Measurements from ENCODE around the gene SLC5A6. TPM values are rescaled to one million over a fixed set of nuclear protein-coding genes. Genes with fewer than 3 reads are reported as not detected.

Gene SLC5A6
- total RNA-seq, 2 experiments from 2014 or later = 34.9 to 37.7 TPM

DNA sequence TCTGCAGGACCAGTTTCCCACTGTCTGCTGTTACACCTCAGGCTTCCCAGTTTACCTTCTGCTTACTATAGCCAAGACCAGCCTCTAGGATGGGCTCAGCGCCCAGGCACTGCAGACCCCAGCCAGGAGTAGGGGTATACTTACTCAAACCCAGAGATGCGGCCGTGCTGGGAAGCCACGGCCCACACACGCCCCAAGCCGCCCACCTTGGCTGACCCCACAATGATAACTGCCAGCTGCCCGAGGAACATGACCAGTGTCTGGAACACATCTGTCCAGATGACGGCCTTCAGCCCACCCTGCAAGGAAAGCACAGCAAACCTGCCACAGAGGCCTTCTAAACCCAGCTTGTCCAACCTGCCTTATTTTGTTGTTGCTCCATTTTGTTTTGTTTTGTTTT lies 6.9 kb downstream of the SLC5A6 start:
- ATAC-seq = no peak
- CTCF ChIA-PET = interaction anchor here (1.1 kb wide), 1 partner anchor 74 kb away, joined by 3 read pairs; no protein-coding TSS in a partner anchor

DNA sequence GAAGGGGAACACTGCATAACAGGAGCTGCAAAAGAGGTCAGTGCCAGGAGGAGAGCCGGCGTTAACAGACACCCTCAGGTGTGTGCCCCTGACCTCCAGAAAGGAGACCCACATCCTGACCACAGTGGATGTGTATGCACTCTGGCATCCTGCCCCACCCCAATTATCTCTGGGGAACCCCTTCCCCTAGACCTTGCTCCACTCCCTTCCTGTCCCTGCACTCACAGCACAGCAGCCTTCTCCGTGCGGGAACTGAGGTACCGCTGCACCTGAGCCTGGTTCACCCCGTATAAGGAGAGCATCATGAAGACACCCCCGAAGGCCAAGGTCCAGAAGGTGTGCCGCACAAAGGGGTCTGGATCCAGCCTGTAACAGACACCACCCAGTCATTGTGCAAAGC lies 7.5 kb downstream of the SLC5A6 start:
- intact Hi-C loops (cut with micrococcal nuclease) = no loop called here
- Mint-ChIP-seq H3K9me3 (no peaks in the 10 kb centered on the region), H3K27ac (no peak overlapping the region), H3K4me3 (no peak overlapping the region), H3K27me3 (no peaks in the 10 kb centered on the region), H3K36me3 (ENCODE audit: low read depth) (peaks cover 38% of the 10 kb centered on the region), H3K4me1 (ENCODE audit: low read depth) (peaks cover 13% of the 10 kb centered on the region)
- TF ChIP-seq, protein P1, sequence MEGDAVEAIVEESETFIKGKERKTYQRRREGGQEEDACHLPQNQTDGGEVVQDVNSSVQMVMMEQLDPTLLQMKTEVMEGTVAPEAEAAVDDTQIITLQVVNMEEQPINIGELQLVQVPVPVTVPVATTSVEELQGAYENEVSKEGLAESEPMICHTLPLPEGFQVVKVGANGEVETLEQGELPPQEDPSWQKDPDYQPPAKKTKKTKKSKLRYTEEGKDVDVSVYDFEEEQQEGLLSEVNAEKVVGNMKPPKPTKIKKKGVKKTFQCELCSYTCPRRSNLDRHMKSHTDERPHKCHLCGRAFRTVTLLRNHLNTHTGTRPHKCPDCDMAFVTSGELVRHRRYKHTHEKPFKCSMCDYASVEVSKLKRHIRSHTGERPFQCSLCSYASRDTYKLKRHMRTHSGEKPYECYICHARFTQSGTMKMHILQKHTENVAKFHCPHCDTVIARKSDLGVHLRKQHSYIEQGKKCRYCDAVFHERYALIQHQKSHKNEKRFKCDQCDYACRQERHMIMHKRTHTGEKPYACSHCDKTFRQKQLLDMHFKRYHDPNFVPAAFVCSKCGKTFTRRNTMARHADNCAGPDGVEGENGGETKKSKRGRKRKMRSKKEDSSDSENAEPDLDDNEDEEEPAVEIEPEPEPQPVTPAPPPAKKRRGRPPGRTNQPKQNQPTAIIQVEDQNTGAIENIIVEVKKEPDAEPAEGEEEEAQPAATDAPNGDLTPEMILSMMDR (IDR thresholded peaks at IDR 0.05) = no peak
- POLR2A ChIA-PET = interaction anchor here (0.6 to 1.1 kb wide), 2 partner anchors 19 to 776 kb away, joined by 3 read pairs; no protein-coding TSS in a partner anchor
- ATAC-seq (no peak), DNase-seq (no peak)
- CTCF ChIA-PET = no interaction called here

More for the DNA sequence above, 6.9 kb downstream of the SLC5A6 start:
- POLR2A ChIA-PET = no interaction called here
- intact Hi-C loops (cut with micrococcal nuclease) = no loop called here
- H3K4me3 Mint-ChIP-seq = no peak overlapping the region
- H3K9me3 Mint-ChIP-seq = no peaks in the 10 kb centered on the region
- H3K27ac Mint-ChIP-seq = no peak overlapping the region
- H3K36me3 Mint-ChIP-seq (ENCODE audit: low read depth) = peaks cover 42% of the 10 kb centered on the region
- H3K27me3 Mint-ChIP-seq = no peaks in the 10 kb centered on the region
- TF ChIP-seq, protein P1 (IDR thresholded peaks at IDR 0.05) = no peak
- peaks cover 19% of the 10 kb centered on the region for H3K4me1 Mint-ChIP-seq (ENCODE audit: low read depth)
- DNase-seq = no peak

DNA sequence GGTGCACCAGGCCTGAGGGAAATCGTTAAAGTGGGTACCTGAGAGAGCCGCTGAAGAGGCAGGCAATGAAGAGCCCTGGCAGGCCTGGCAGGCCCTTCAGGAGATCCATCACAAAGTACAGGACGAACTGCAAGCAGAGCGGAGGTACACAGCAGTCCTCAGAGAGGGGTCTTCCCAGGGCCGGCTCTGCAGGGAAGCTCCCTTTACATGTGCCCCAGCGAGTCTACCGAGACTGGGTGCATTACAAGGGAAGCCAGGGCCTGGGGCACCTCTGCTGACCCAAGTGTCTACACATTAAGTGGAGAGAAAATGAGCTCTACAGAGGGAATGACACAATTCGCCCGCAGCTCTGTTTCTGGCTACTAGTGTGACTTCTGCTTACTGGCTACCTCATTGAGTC lies 8.3 kb downstream of the SLC5A6 start:
- Mint-ChIP-seq H3K4me1 (ENCODE audit: low read depth) (peaks cover 6% of the 10 kb centered on the region), H3K9me3 (no peaks in the 10 kb centered on the region), H3K27ac (no peak overlapping the region), H3K36me3 (ENCODE audit: low read depth) (peaks cover 36% of the 10 kb centered on the region), H3K27me3 (no peaks in the 10 kb centered on the region), H3K4me3 (no peak overlapping the region)
- DNase-seq = no peak
- TF ChIP-seq, protein P1 (IDR thresholded peaks at IDR 0.05) = no peak
- no peak for ATAC-seq
- CTCF ChIA-PET = interaction anchor here (0.6 to 1.0 kb wide), 2 partner anchors 9 to 70 kb away, joined by 3 read pairs; no protein-coding TSS in a partner anchor
- POLR2A ChIA-PET = interaction anchor here (1.1 kb wide), 1 partner anchor 20 kb away, joined by 3 read pairs; no protein-coding TSS in a partner anchor
- intact Hi-C loops (cut with micrococcal nuclease) = no loop called here

DNA sequence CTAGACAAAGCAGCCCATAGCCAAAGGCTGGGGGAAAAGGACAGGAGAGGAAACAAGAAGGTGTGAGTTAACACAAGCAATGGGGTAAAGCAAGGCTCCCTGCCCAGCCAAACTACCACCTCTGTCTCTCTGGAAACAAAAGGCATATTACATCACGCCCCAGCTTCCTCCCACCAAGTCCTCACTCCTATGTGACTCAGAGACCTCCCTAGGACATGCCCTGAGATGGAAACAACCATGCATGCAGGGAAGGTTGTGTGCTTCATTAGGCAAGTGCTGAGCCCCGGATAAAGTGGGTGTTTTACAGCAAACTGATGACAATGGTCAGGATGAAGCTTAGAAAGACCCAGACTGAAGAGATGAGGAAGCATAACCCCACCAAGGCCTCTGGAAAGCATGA lies 9.2 kb downstream of the SLC5A6 start:
- ChIA-PET CTCF (interaction anchor here (1.0 kb wide), 1 partner anchor 8 kb away, joined by 3 read pairs; no protein-coding TSS in a partner anchor), POLR2A (no interaction called here)
- Mint-ChIP-seq H3K4me1 (ENCODE audit: low read depth) (peaks cover 5% of the 10 kb centered on the region), H3K27ac (no peak overlapping the region), H3K36me3 (ENCODE audit: low read depth) (peaks cover 28% of the 10 kb centered on the region), H3K4me3 (no peak overlapping the region), H3K9me3 (no peaks in the 10 kb centered on the region), H3K27me3 (no peaks in the 10 kb centered on the region)
- TF ChIP-seq, protein P1 (IDR thresholded peaks at IDR 0.05) = no peak
- ATAC-seq = no peak
- DNase-seq = no peak
- intact Hi-C loops (cut with micrococcal nuclease) = no loop called here

DNA sequence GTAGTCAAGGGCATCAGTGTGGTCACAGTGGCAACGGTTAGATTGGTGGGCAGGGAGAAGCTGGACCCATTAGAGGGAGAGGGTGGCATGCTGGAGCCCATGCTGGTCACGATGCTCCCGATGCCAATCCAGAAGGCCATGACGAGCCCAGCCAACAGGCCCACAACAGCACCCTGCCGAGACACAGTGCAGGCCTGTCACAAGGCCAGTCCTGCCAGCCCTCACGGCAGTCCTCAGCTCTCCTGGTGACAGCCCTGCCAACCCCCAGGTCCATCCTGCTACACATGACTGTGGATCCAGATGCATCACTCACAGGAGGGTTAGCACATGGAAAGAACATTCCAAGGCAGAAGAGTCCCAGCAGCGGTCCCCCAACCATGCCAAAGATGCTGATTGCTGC lies 10.4 kb downstream of the SLC5A6 start:
- Mint-ChIP-seq H3K4me1 (ENCODE audit: low read depth) (no peaks in the 10 kb centered on the region), H3K27ac (no peak overlapping the region), H3K4me3 (no peak overlapping the region), H3K27me3 (no peaks in the 10 kb centered on the region), H3K9me3 (no peaks in the 10 kb centered on the region), H3K36me3 (ENCODE audit: low read depth) (peaks cover 23% of the 10 kb centered on the region)
- ChIA-PET POLR2A (interaction anchor here (1.3 to 1.7 kb wide), 3 partner anchors 8 to 35 kb away, joined by 3 to 4 read pairs (median 4); no protein-coding TSS in a partner anchor), CTCF (interaction anchor here (1.0 kb wide), 1 partner anchor 10 kb away, joined by 4 read pairs; no protein-coding TSS in a partner anchor)
- intact Hi-C loops (cut with micrococcal nuclease) = no loop called here
- TF ChIP-seq, protein P1 (IDR thresholded peaks at IDR 0.05) = no peak
- DNase-seq (no peak), ATAC-seq (no peak)
